Tibial nerve (tissue), 4 donors: ENCODE results near the gene IRAK4. TPM values are rescaled to one million over a fixed set of nuclear protein-coding genes. Genes with fewer than 3 reads are reported as not detected.

Experiments used
- DNase-seq, 2 donors: peaks; one replicate each; pipeline ENCODE4 v3.0.0-alpha.2; 2019; ENCODE audit warnings: low spot score in 2 of 2
- H3K27ac ChIP-seq, 4 donors: fragments of 200-600 bp; sonication (generic) in 3 of 4; one replicate each; pipeline ENCODE4 v1.5.1; 2017 to 2019; ENCODE audit warnings: mild to moderate bottlenecking in 1 of 4
- H3K27me3 ChIP-seq, 2 donors: fragments of 200-600 bp; sonication (generic) in 1 of 2; one replicate each; pipeline versions ENCODE4 v1.5.1 to v1.6.0; 2017 to 2019
- H3K36me3 ChIP-seq, 3 donors: fragments of 200-600 bp; sonication (generic); one replicate each; pipeline ENCODE4 v1.5.1; 2018 to 2019
- H3K4me1 ChIP-seq, 4 donors: fragments of 200-600 bp; sonication (generic) in 3 of 4; one replicate each; pipeline ENCODE4 v1.5.1; 2017 to 2019
- H3K4me3 ChIP-seq, 4 donors: fragments of 200-600 bp; sonication (generic) in 3 of 4; one replicate each; pipeline ENCODE4 v1.5.1; 2017 to 2019; ENCODE audit warnings: mild to moderate bottlenecking in 1 of 4, moderate library complexity in 1 of 4
- H3K9me3 ChIP-seq, 4 donors: fragments of 200-600 bp; sonication (generic) in 3 of 4; one replicate each; pipeline ENCODE4 v1.5.1; 2017 to 2019
- CTCF ChIP-seq, 5 experiments: fragments of 200-600 bp in 3 of 5; fragments of 450-650 bp in 2 of 5; sonication (generic) in 3 of 5; IDR thresholded peaks; one replicate each; pipeline ENCODE4 v1.5.1; 2016 to 2019; ENCODE audit warnings: antibody characterized with exemption in 5 of 5, mild to moderate bottlenecking in 3 of 5, moderate library complexity in 2 of 5
- EP300 ChIP-seq, 2 donors: sonication (generic); formaldehyde crosslinking; IDR thresholded peaks; one replicate each; pipeline ENCODE4 v1.6.1; 2017; ENCODE audit warnings: antibody characterized with exemption in 2 of 2, mild to moderate bottlenecking in 1 of 2
- POLR2A ChIP-seq, 2 donors: fragments of 450-650 bp; IDR thresholded peaks; one replicate each; pipeline ENCODE4 v1.6.1; 2017; ENCODE audit warnings: antibody characterized with exemption in 2 of 2, mild to moderate bottlenecking in 2 of 2, moderate library complexity in 2 of 2
- WGBS, 2 donors: methylation state at CpG; one replicate each; pipeline ENCODE4 v1.1.5; 2018; 5-methylcytosine and 5-hydroxymethylcytosine counted together
- total RNA-seq, 4 donors: library from RNA; depleted of rRNA; stranded (reverse); fragments of >200 nt; gene quantifications; one replicate each; pipeline ENCODE4 v1.1.0, GENCODE V29; 2016

Gene IRAK4
- total RNA-seq, 4 donors from 2014 or later = 16.3 to 24.6 (median 22.4) TPM

GRCh38 chr12:43763769-43764168, 5.0 kb downstream of the IRAK4 start:
- H3K27ac ChIP-seq = no peak overlapping the region
- no peak overlapping the region for H3K4me3 ChIP-seq
- no peaks in the 10 kb centered on the region for H3K9me3 ChIP-seq
- TF ChIP-seq CTCF (IDR thresholded peaks at IDR 0.05) (no peak), POLR2A (IDR thresholded peaks at IDR 0.05) (no peak), EP300 (IDR thresholded peaks at IDR 0.05) (no peak)
- DNase-seq = no peak
- H3K36me3 ChIP-seq = no peaks in the 10 kb centered on the region
- H3K4me1 ChIP-seq = peaks cover 0 to 33% (median 12%) of the 10 kb centered on the region in 4 donors
- no peaks in the 10 kb centered on the region for H3K27me3 ChIP-seq

- Histone ChIP-seq H3K9me3 (no peaks in the 10 kb centered on the region), H3K27me3 (no peaks in the 10 kb centered on the region), H3K36me3 (peaks cover 0 to 4% (median 0%) of the 10 kb centered on the region in 3 donors), H3K27ac (no peak overlapping the region), H3K4me3 (no peak overlapping the region), H3K4me1 (peaks cover 0 to 31% (median 11%) of the 10 kb centered on the region in 4 donors)
- TF ChIP-seq POLR2A (IDR thresholded peaks at IDR 0.05) = no peak
- no peak for TF ChIP-seq EP300 (IDR thresholded peaks at IDR 0.05)
- TF ChIP-seq CTCF (IDR thresholded peaks at IDR 0.05) = no peak
- DNase-seq = no peak
Measured at GRCh38 chr12:43764528-43764927, 5.8 kb downstream of the IRAK4 start.

DNA sequence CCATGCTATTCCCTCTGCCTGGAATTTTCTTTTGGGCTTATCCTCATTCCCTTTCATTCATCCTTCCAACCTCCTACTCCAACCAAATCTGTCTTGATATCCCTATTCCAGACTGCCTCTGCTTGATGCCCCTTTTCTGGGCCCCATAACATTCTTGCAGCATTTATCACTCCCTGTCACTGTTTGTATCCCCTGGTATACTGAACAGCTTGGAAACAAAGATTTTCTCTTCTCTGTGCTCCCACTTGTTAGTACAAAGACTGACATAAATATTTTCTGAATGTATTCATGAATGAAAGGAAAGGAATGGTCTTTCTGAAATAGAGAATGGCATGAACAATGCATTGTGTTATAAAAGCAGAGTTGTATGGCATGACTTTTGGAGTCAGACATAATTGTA, 7.5 kb downstream of the IRAK4 start:
- Histone ChIP-seq H3K4me3 (no peak overlapping the region), H3K9me3 (no peaks in the 10 kb centered on the region), H3K36me3 (peaks cover 0 to 20% (median 0%) of the 10 kb centered on the region in 3 donors), H3K27ac (no peak overlapping the region), H3K4me1 (peaks cover 0 to 14% (median 0%) of the 10 kb centered on the region in 4 donors), H3K27me3 (no peaks in the 10 kb centered on the region)
- no peak for DNase-seq
- TF ChIP-seq EP300 (IDR thresholded peaks at IDR 0.05) (no peak), POLR2A (IDR thresholded peaks at IDR 0.05) (no peak)

DNA sequence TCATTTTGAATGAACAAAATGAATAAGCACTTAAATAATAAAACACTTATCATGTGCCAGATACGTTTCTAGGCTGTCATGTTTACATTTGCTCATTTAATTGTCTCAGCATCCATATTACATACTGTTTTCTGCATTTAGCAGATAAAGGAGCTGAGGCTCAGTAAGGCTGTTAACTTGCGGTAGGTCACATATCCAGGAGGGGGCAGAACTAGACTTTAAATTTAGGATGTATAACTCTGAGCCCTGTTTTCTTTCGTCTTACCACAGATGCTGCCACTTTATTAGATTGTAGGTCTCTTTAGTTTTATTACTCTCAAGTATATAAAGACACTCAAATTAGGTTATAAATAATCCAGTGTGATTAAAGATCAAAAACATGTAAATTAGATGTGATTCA, 17.7 kb downstream of the IRAK4 start:
- Histone ChIP-seq H3K4me3 (no peak overlapping the region), H3K9me3 (no peaks in the 10 kb centered on the region), H3K27me3 (no peaks in the 10 kb centered on the region), H3K27ac (no peak overlapping the region), H3K4me1 (no peaks in the 10 kb centered on the region), H3K36me3 (peaks cover 0 to 75% (median 0%) of the 10 kb centered on the region in 3 donors)
- peak in 1 of 2 donors; percentile 8 for DNase-seq
- TF ChIP-seq EP300 (IDR thresholded peaks at IDR 0.05) (no peak), POLR2A (IDR thresholded peaks at IDR 0.05) (no peak), CTCF (IDR thresholded peaks at IDR 0.05) (peak in 4 of 5 experiments; percentile 13 to 43 (median 23))
- 50 to 51% methylated on average over 3 of the region's 3 CpGs for WGBS, 2 donors

DNA sequence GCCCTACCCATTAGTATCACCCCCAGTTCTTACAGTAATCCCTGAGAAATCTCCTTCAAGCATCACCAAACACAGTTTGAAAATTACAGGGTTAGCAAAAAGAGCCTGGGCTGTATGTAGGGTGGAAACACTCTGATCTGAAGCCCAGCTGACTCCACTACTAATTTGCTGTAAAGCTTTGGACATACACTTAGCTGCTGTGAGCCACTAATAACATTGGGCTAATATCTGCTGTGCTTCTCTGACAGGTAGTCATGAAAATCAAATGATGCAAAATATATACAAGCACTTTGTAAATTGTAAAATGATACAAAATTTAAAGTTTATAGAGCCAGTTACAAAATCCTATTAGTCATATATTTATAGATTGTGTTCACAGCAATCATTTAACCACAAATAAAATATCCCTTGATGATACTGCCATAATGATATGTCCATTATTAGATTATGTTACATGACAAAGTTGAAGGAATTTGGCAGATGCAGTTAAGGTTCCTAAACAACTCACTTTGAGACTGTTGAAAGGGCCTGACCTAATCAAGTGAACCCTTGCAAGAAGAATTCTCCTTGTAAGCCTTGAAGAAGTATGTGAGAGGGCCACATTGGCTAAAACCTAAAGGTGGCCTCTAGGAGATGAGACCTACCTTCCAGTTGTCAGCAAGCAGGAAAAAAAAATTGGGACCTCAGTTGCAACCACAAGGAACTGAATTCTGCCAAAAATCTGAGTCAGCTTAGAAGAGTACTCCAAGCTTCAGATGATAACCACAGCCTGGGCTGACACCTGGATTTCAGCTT, 28.3 kb downstream of the IRAK4 start:
- Histone ChIP-seq H3K36me3 (peaks cover 0 to 63% (median 4%) of the 10 kb centered on the region in 3 donors), H3K27ac (no peak overlapping the region), H3K4me1 (no peaks in the 10 kb centered on the region), H3K27me3 (no peaks in the 10 kb centered on the region), H3K4me3 (no peak overlapping the region), H3K9me3 (no peaks in the 10 kb centered on the region)
- no peak for DNase-seq
- no peak for TF ChIP-seq CTCF (IDR thresholded peaks at IDR 0.05)
